ENCODE measurements around the gene ADAMTS12.

DNA sequence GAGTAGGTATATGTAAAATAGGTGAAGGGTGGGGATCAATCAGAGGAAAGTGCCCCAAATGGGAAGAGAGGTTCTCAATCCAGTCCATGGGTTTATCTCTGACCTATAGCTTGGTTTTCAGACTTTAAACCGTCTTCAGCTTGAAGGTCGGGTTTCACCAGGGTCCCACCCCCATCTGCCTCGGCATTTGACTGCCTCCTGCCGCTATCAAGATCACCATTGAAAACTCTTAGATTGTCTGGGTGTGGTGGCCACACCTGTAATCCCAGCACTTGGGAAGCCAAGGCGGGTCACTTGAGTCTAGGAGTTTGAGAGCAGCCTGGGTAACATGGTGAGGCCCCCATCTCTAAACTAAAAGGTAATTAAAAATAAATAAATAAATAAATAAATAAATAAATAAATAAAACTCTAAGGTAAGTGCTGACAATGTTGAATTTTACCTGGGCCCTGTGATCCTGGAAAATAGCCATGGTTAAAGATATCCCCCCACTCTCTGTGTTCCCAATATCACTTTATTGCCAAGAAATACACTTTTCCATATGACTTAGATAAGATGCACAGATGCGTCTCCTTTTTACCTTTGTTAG is 402.2 kb downstream of the ADAMTS12 start:
- TF ChIP-seq ZNF217 (CRISPR knock-in tag; IDR thresholded peaks at IDR 0.05) (no peak), OTX1 (CRISPR knock-in tag; IDR thresholded peaks at IDR 0.05) (no peak), MAFF (IDR thresholded peaks at IDR 0.05; ENCODE audit: low read length) (no peak), CTCF (IDR thresholded peaks at IDR 0.05 in 2 of 3, conservative IDR thresholded peaks at IDR 0.05 in 1 of 3; ENCODE audit: insufficient read depth in 2 of 3, low read depth in 1 of 3, low read length in 3 of 3) (no peak), CBX2 (IDR thresholded peaks at IDR 0.05; ENCODE audit: insufficient read depth, low read length, poor library complexity, severe bottlenecking) (no peak), YBX1 (IDR thresholded peaks at IDR 0.05) (no peak), YY1 (IDR thresholded peaks at IDR 0.05; ENCODE audit: borderline replicate concordance in 1 of 3, control insufficient read depth in 1 of 3, extremely low read depth in 1 of 3, insufficient read depth in 3 of 3, insufficient read length in 1 of 3, insufficient replicate concordance in 2 of 3, low read depth in 1 of 3, low read length in 2 of 3) (no peak), POLR2A (conservative IDR thresholded peaks at IDR 0.05) (no peak), ARNT (IDR thresholded peaks at IDR 0.05) (no peak), CEBPB (tag; IDR thresholded peaks at IDR 0.05) (no peak), NCOR1 (IDR thresholded peaks at IDR 0.05) (no peak), POLR3A (IDR thresholded peaks at IDR 0.05; ENCODE audit: borderline replicate concordance, extremely low read depth, insufficient read depth, insufficient read length) (no peak)
- TF ChIP-seq, protein P1, sequence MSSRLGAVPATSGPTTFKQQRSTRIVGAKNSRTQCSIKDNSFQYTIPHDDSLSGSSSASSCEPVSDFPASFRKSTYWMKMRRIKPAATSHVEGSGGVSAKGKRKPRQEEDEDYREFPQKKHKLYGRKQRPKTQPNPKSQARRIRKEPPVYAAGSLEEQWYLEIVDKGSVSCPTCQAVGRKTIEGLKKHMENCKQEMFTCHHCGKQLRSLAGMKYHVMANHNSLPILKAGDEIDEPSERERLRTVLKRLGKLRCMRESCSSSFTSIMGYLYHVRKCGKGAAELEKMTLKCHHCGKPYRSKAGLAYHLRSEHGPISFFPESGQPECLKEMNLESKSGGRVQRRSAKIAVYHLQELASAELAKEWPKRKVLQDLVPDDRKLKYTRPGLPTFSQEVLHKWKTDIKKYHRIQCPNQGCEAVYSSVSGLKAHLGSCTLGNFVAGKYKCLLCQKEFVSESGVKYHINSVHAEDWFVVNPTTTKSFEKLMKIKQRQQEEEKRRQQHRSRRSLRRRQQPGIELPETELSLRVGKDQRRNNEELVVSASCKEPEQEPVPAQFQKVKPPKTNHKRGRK (tag; IDR thresholded peaks at IDR 0.05), result no peak
- TF ChIP-seq, protein P2, sequence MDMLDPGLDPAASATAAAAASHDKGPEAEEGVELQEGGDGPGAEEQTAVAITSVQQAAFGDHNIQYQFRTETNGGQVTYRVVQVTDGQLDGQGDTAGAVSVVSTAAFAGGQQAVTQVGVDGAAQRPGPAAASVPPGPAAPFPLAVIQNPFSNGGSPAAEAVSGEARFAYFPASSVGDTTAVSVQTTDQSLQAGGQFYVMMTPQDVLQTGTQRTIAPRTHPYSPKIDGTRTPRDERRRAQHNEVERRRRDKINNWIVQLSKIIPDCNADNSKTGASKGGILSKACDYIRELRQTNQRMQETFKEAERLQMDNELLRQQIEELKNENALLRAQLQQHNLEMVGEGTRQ (CRISPR knock-in tag; IDR thresholded peaks at IDR 0.05), result no peak
